ENCODE results near the gene XYLT2. TPM values are rescaled to one million over a fixed set of nuclear protein-coding genes. Genes with fewer than 3 reads are reported as not detected.

XYLT2 gene
- total RNA-seq, 1 experiment from 2014 or later: 75.8 TPM

DNA sequence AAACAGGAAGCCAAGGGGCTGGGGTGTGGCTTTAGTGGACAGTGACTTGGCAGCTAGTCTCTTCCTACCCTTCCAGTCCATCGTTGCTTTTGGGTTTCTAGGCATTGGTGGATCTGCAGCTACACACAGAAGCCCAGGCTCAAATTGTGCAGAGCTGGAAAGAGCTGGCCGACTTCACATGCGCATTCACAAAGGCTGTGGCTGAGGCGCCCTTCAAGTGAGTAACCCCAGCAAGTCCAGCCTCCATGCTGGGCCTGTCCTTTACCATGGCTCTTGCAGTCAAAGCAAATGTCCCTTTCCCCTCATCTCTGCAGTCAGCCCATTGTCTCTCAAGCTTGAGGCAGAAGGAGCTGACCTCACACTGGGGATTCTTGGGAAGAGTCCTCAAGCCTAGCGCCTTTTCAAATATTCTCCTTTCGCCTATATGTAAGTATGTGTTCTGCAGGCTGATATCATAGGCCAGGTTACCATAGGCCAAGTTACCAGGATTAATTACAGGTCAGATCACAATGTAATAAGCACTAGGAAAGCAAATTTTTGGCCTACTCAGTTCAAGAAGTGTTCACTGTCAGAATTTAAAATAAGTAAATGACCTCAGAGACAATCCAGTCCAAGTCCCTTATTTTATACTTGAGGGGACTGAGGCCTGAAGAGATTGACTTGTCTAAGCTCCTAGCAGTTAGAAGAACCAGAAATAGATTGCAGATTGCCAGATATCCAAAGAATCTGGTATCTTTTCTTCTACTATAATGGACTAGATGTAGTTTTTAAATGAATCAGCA, 33.6 kb downstream of the XYLT2 start:
- intact Hi-C loops (cut with micrococcal nuclease; ENCODE audit: unreplicated experiment): no loop called here
- CTCF ChIA-PET: interaction anchor here (1.1 to 3.5 kb wide), 5 partner anchors 13 to 179 kb away, joined by 3 to 17 read pairs (median 5); partner anchors contain the start of genes COL1A1 and LRRC59

DNA sequence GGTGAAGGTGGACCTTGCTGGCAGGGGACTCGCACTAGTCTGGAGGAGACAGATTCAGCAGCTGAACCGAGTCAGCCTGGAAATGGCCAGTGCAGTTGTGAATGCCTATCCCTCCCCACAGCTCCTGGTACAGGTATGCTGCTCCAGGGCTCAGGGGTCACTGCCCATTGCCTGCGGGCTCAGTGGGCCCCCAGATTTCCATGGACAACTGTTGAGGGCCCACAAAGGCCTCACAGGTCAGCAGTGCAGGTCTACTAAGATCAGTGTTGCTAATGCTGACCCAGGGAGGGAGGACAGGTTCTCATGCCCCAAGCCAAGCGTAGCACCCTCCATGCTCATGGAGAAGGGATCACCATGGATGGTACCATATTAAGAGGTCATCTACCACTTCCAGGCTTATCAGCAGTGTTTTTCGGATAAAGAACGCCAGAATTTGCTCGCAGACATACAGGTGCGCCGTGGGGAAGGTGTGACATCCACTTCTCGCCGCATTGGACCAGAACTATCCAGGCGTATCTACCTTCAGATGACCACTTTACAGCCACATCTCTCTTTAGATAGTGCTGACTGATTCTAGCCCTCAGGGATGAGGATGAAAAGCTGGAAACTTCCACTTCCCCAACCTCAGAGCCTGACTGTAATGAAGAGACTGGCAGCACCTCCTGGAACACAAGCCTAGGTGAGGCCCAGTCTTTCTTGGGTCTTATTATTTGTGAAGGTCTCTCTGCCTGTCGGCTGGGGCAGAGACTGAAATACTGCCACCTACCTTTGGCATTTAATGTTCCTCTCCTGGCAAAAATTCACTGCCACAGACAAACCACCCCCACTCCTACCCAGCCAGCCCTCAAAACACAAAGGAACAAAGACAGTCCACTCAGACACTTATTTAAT, 34.7 kb downstream of the XYLT2 start:
- POLR2A ChIA-PET: interaction anchor here (0.5 to 1.5 kb wide), 3 partner anchors 17 to 115 kb away, joined by 3 to 7 read pairs (median 4); partner anchors contain the start of gene LRRC59
- H3K9me3 ChIP-seq: no peaks in the 10 kb centered on the region
- H3K36me3 ChIP-seq (ENCODE audit: control insufficient read depth, insufficient read depth, low read length): peaks cover 9% of the 10 kb centered on the region
- CTCF ChIA-PET: interaction anchor here (0.6 to 3.5 kb wide), 7 partner anchors 15 to 519 kb away, joined by 3 to 17 read pairs (median 5); partner anchors contain the start of gene LRRC59
- DNase-seq: no peak
- H3K27me3 ChIP-seq (replicated peaks; ENCODE audit: control insufficient read depth, insufficient read depth, low read length): no peaks in the 10 kb centered on the region
- no peak overlapping the region for H3K4me3 ChIP-seq (ENCODE audit: low read depth, low read length)
- H3K9me3 Mint-ChIP-seq (ENCODE audit: unreplicated experiment): no peaks in the 10 kb centered on the region
- BruUV-seq (replicated peaks): no TSS peak
- H3K4me1 ChIP-seq: no peaks in the 10 kb centered on the region
- TF ChIP-seq, protein P1, sequence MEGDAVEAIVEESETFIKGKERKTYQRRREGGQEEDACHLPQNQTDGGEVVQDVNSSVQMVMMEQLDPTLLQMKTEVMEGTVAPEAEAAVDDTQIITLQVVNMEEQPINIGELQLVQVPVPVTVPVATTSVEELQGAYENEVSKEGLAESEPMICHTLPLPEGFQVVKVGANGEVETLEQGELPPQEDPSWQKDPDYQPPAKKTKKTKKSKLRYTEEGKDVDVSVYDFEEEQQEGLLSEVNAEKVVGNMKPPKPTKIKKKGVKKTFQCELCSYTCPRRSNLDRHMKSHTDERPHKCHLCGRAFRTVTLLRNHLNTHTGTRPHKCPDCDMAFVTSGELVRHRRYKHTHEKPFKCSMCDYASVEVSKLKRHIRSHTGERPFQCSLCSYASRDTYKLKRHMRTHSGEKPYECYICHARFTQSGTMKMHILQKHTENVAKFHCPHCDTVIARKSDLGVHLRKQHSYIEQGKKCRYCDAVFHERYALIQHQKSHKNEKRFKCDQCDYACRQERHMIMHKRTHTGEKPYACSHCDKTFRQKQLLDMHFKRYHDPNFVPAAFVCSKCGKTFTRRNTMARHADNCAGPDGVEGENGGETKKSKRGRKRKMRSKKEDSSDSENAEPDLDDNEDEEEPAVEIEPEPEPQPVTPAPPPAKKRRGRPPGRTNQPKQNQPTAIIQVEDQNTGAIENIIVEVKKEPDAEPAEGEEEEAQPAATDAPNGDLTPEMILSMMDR (IDR thresholded peaks at IDR 0.05; ENCODE audit: insufficient read depth in 1 of 2, low read depth in 1 of 2, low read length in 1 of 2, severe bottlenecking in 1 of 2, unreplicated experiment in 1 of 2): peak; percentile 22 to 37
- no peak overlapping the region for H3K27ac Mint-ChIP-seq (ENCODE audit: unreplicated experiment)
- no peaks in the 10 kb centered on the region for H3K4me1 Mint-ChIP-seq (ENCODE audit: low read depth, unreplicated experiment)
- H3K36me3 Mint-ChIP-seq (ENCODE audit: insufficient read depth, unreplicated experiment): peaks cover 77% of the 10 kb centered on the region
- H3K4me3 Mint-ChIP-seq (ENCODE audit: unreplicated experiment): no peak overlapping the region
- intact Hi-C loops (cut with micrococcal nuclease; ENCODE audit: unreplicated experiment): no loop called here
- H3K27me3 Mint-ChIP-seq (ENCODE audit: insufficient read depth, unreplicated experiment): no peaks in the 10 kb centered on the region

More for the DNA sequence above, 33.6 kb downstream of the XYLT2 start:
- Histone ChIP-seq H3K4me1 (no peaks in the 10 kb centered on the region), H3K9me3 (no peaks in the 10 kb centered on the region), H3K27me3 (replicated peaks; ENCODE audit: control insufficient read depth, insufficient read depth, low read length) (no peaks in the 10 kb centered on the region), H3K36me3 (ENCODE audit: control insufficient read depth, insufficient read depth, low read length) (peaks cover 7% of the 10 kb centered on the region), H3K4me3 (ENCODE audit: low read depth, low read length) (no peak overlapping the region)
- TF ChIP-seq, protein P1 (IDR thresholded peaks at IDR 0.05; ENCODE audit: insufficient read depth in 1 of 2, low read depth in 1 of 2, low read length in 1 of 2, severe bottlenecking in 1 of 2, unreplicated experiment in 1 of 2): no peak
- Mint-ChIP-seq H3K4me3 (ENCODE audit: unreplicated experiment) (no peak overlapping the region), H3K36me3 (ENCODE audit: insufficient read depth, unreplicated experiment) (peaks cover 67% of the 10 kb centered on the region), H3K27me3 (ENCODE audit: insufficient read depth, unreplicated experiment) (no peaks in the 10 kb centered on the region), H3K27ac (ENCODE audit: unreplicated experiment) (no peak overlapping the region), H3K9me3 (ENCODE audit: unreplicated experiment) (no peaks in the 10 kb centered on the region), H3K4me1 (ENCODE audit: low read depth, unreplicated experiment) (no peaks in the 10 kb centered on the region)
- DNase-seq: no peak
- no TSS peak for BruUV-seq (replicated peaks)
- POLR2A ChIA-PET: interaction anchor here (0.5 to 1.5 kb wide), 4 partner anchors 17 to 116 kb away, joined by 3 to 7 read pairs (median 4); partner anchors contain the start of gene LRRC59

DNA sequence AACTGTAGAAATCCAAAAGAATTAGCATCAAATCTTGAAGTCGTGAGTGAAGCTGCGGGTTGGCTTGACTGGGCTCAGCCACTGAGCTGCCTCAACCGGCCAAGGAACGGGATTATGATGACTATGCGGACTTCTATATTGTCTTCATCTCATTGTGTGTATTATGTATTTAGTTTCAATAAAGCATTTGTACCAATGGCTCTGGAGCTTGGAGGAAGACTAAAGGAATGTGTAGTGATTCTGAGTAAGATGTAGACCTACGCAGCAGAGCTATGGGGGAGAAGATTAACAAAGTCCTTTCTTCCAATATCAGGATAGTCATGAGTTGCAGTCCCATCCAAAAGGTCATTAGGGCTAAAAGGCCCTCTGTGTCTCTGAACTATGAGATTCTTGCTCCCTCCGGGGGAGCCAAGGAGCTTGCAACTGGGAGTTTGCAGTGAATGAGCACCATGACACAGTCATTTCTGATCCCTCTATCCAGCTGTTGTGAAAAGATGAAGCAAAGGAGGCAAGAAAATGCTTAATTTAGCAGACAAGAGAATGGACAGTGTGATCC, 35.4 kb downstream of the XYLT2 start:
- H3K4me1 Mint-ChIP-seq (ENCODE audit: low read depth, unreplicated experiment): no peaks in the 10 kb centered on the region
- CTCF ChIA-PET: interaction anchor here (0.6 to 3.5 kb wide), 5 partner anchors 15 to 520 kb away, joined by 3 to 17 read pairs (median 3); partner anchors contain the start of gene LRRC59
- no peaks in the 10 kb centered on the region for H3K27me3 Mint-ChIP-seq (ENCODE audit: insufficient read depth, unreplicated experiment)
- H3K36me3 Mint-ChIP-seq (ENCODE audit: insufficient read depth, unreplicated experiment): peaks cover 85% of the 10 kb centered on the region
- no peak overlapping the region for H3K4me3 ChIP-seq (ENCODE audit: low read depth, low read length)
- no peaks in the 10 kb centered on the region for H3K27me3 ChIP-seq (replicated peaks; ENCODE audit: control insufficient read depth, insufficient read depth, low read length)
- H3K9me3 ChIP-seq: no peaks in the 10 kb centered on the region
- TF ChIP-seq, protein P1 (IDR thresholded peaks at IDR 0.05; ENCODE audit: insufficient read depth in 1 of 2, low read depth in 1 of 2, low read length in 1 of 2, severe bottlenecking in 1 of 2, unreplicated experiment in 1 of 2): peak in 1 of 2 experiments; percentile 1
- BruUV-seq (replicated peaks): TSS peak; percentile 42
- no peak overlapping the region for H3K4me3 Mint-ChIP-seq (ENCODE audit: unreplicated experiment)
- DNase-seq: no peak
- POLR2A ChIA-PET: interaction anchor here (1.0 kb wide), 1 partner anchor 15 kb away, joined by 3 read pairs; no protein-coding TSS in a partner anchor
- intact Hi-C loops (cut with micrococcal nuclease; ENCODE audit: unreplicated experiment): no loop called here
- H3K36me3 ChIP-seq (ENCODE audit: control insufficient read depth, insufficient read depth, low read length): peaks cover 9% of the 10 kb centered on the region
- H3K4me1 ChIP-seq: no peaks in the 10 kb centered on the region
- H3K9me3 Mint-ChIP-seq (ENCODE audit: unreplicated experiment): no peaks in the 10 kb centered on the region
- H3K27ac Mint-ChIP-seq (ENCODE audit: unreplicated experiment): no peak overlapping the region

Measured in Caco-2 (cell line).